Gastrocnemius medialis (tissue), 4 donors: ENCODE measurements around the gene EPB41L5.

Source experiments
- CTCF ChIP-seq, 5 experiments: fragments of 450-650 bp in 3 of 5; fragments of 200-600 bp in 2 of 5; sonication (generic) in 2 of 5; IDR thresholded peaks in 4 of 5; conservative IDR thresholded peaks in 1 of 5; 1 replicate in 4 of 5; 2 replicates in 1 of 5; pipeline ENCODE4 v1.5.1; 2016 to 2019; ENCODE audit warnings: antibody characterized with exemption in 5 of 5, mild to moderate bottlenecking in 3 of 5, moderate library complexity in 3 of 5
- POLR2A ChIP-seq, 2 donors: fragments of 450-650 bp; IDR thresholded peaks; one replicate each; pipeline ENCODE4 v1.6.1; 2017; ENCODE audit warnings: antibody characterized with exemption in 2 of 2, mild to moderate bottlenecking in 2 of 2, moderate library complexity in 2 of 2

GRCh38 chr2:120161190-120161589 is 148.3 kb downstream of the EPB41L5 start:
- TF ChIP-seq POLR2A (IDR thresholded peaks at IDR 0.05) (no peak), CTCF (IDR thresholded peaks at IDR 0.05 in 4 of 5, conservative IDR thresholded peaks at IDR 0.05 in 1 of 5) (no peak)
